HCT116 (cell line): Measurements from ENCODE around the gene KCTD1. TPM values are rescaled to one million over a fixed set of nuclear protein-coding genes. Genes with fewer than 3 reads are reported as not detected.

ENCODE experiments used
- ATAC-seq: fragments of 200-7000 bp; cut with Tn5 transposase; 2 replicates; pipeline ENCODE4 v1.9.1; 2020; ENCODE audit warnings: mild to moderate bottlenecking, moderate library complexity
- BruUV-seq: library from RNA; stranded (reverse); fragments of 400-500 nt; replicated peaks from 2 replicates; lab custom pipeline; 2021; lab: Mats Ljungman, UMichigan
- CTCF ChIA-PET: fragments of 300-600 bp; sonication (Branson Sonifier 250); formaldehyde crosslinking; loops from one replicate; lab custom pipeline; 2021; ENCODE audit warnings: antibody characterized with exemption; lab: Charles Lee
- POLR2A ChIA-PET: fragments of 300-600, 350-600 bp; sonication (Branson Sonifier 250); formaldehyde crosslinking; loops from one replicate; lab custom pipeline; 2021; ENCODE audit warnings: antibody characterized with exemption; lab: Charles Lee
- RAD21 ChIA-PET, 2 experiments: fragments of 300-600 bp; sonication (Branson Sonifier 250); formaldehyde crosslinking; loops; one replicate each; lab custom pipeline; 2023; ENCODE audit warnings: low total read pairs in 2 of 2; ENCODE audit not compliant: uncharacterized antibody in 2 of 2, unreplicated experiment in 2 of 2, low non-redundant PET in 1 of 2; lab: Charles Lee
- DNase-seq: peaks from one replicate; pipeline ENCODE4 v3.0.0-alpha.2; 2010; ENCODE audit warnings: low read depth, low spot score
- H2AFZ ChIP-seq: fragments of 200-600 bp; shearing (Covaris generic), sonication (generic); 2 replicates; pipeline ENCODE4 v1.6.1; 2017; ENCODE audit warnings: low read depth, mixed run types, mixed read lengths, antibody characterized with exemption, low read length; ENCODE audit not compliant: poor library complexity, severe bottlenecking
- H3K27ac ChIP-seq: 2 replicates; pipeline ENCODE4 v1.5.1; 2012; ENCODE audit warnings: low read depth, low read length
- H3K27me3 ChIP-seq: fragments of 200-600 bp; sonication (generic); 2 replicates; pipeline ENCODE4 v1.6.1; 2016; ENCODE audit warnings: mixed run types, low read length, mixed read lengths; ENCODE audit not compliant: insufficient read depth
- H3K36me3 ChIP-seq, 2 experiments: fragments of 200-500 bp in 1 of 2; fragments of 200-600 bp in 1 of 2; sonication (Bioruptor generic) in 1 of 2; sonication (generic) in 1 of 2; 2 replicates each; pipeline versions ENCODE4 v1.5.1 to v1.6.1; 2014 to 2016; ENCODE audit warnings: low read length in 2 of 2, inconsistent platforms in 1 of 2, mixed read lengths in 1 of 2, mixed run types in 1 of 2; ENCODE audit not compliant: insufficient read depth in 2 of 2, control insufficient read depth in 1 of 2
- H3K4me1 ChIP-seq, 2 experiments: fragments of 200-600 bp in 1 of 2; sonication (generic) in 1 of 2; 2 replicates each; pipeline versions ENCODE4 v1.5.1 to v1.6.1; 2012 to 2017; ENCODE audit warnings: low read length in 2 of 2, inconsistent platforms in 1 of 2, mild to moderate bottlenecking in 1 of 2, mixed read lengths in 1 of 2, mixed run types in 1 of 2, moderate library complexity in 1 of 2; ENCODE audit not compliant: insufficient read depth in 2 of 2, control insufficient read depth in 1 of 2
- H3K4me2 ChIP-seq: fragments of 200-600 bp; sonication (generic); 2 replicates; pipeline ENCODE4 v1.6.1; 2017; ENCODE audit warnings: mixed run types, low read length, mixed read lengths
- H3K4me3 ChIP-seq, 2 experiments: fragments of 200-600 bp in 1 of 2; sonication (generic) in 1 of 2; replicated peaks in 1 of 2; 2 replicates each; pipeline ENCODE4 v1.5.1; 2011 to 2016; ENCODE audit warnings: low read length in 2 of 2, control low read depth in 1 of 2, low read depth in 1 of 2, mild to moderate bottlenecking in 1 of 2, mixed read lengths in 1 of 2, mixed run types in 1 of 2
- H3K79me2 ChIP-seq: fragments of 200-600 bp; sonication (generic); 2 replicates; pipeline ENCODE4 v1.6.1; 2017; ENCODE audit warnings: mild to moderate bottlenecking, mixed run types, low read length, moderate library complexity, mixed read lengths; ENCODE audit not compliant: insufficient read depth
- H3K9ac ChIP-seq: fragments of 200-600 bp; sonication (generic); 2 replicates; pipeline ENCODE4 v1.6.1; 2016; ENCODE audit warnings: low read length, mixed read lengths
- H3K9me2 ChIP-seq: fragments of 200-600 bp; sonication (generic), shearing (Covaris generic); 2 replicates; pipeline ENCODE4 v1.6.1; 2017; ENCODE audit warnings: mixed run types, mild to moderate bottlenecking, moderate library complexity; ENCODE audit not compliant: insufficient read depth
- H3K9me3 ChIP-seq, 2 experiments: fragments of 200-500 bp in 1 of 2; fragments of 200-600 bp in 1 of 2; sonication (Bioruptor generic) in 1 of 2; sonication (generic) in 1 of 2; 2 replicates each; pipeline ENCODE4 v1.6.1; 2014 to 2017; ENCODE audit warnings: low read length in 2 of 2, mixed read lengths in 2 of 2, inconsistent platforms in 1 of 2, low read depth in 1 of 2, mild to moderate bottlenecking in 1 of 2, mixed run types in 1 of 2, moderate library complexity in 1 of 2; ENCODE audit not compliant: control insufficient read depth in 1 of 2, insufficient read depth in 1 of 2
- H4K20me1 ChIP-seq: fragments of 200-600 bp; sonication (generic), shearing (Covaris generic); 2 replicates; pipeline ENCODE4 v1.6.1; 2017; ENCODE audit warnings: mixed run types, mild to moderate bottlenecking, moderate library complexity; ENCODE audit not compliant: insufficient read depth
- CEBPB ChIP-seq: IDR thresholded peaks from 2 replicates; pipeline ENCODE4 v1.6.1; 2012; ENCODE audit warnings: low read depth
- RAD21 ChIP-seq: IDR thresholded peaks from 2 replicates; pipeline ENCODE4 v1.6.1; 2012; ENCODE audit warnings: low read depth, mild to moderate bottlenecking
- REST ChIP-seq: IDR thresholded peaks from 2 replicates; pipeline ENCODE4 v1.6.1; 2012; ENCODE audit warnings: low read depth
- SRF ChIP-seq: IDR thresholded peaks from 2 replicates; pipeline ENCODE4 v1.6.1; 2012; ENCODE audit warnings: low read depth
- TCF7L2 ChIP-seq: IDR thresholded peaks from 2 replicates; pipeline ENCODE4 v1.7.0; 2011; ENCODE audit warnings: borderline replicate concordance, inconsistent platforms; ENCODE audit not compliant: insufficient read depth, insufficient read length; ENCODE audit errors: extremely low read depth
- ZBTB33 ChIP-seq: IDR thresholded peaks from 2 replicates; pipeline ENCODE4 v1.6.1; 2011; ENCODE audit warnings: mild to moderate bottlenecking, low read length, moderate library complexity; ENCODE audit not compliant: insufficient replicate concordance; ENCODE audit errors: extremely low read depth
- ZNF274 ChIP-seq: fragments of 200-500 bp; sonication (Bioruptor generic); IDR thresholded peaks from 2 replicates; pipeline ENCODE4 v1.6.1; 2014; ENCODE audit warnings: mild to moderate bottlenecking, low read depth, low read length, inconsistent platforms
- intact Hi-C: fragments of 100-400 bp; cut with micrococcal nuclease; formaldehyde crosslinking; loops from 2 replicates; pipeline ENCODE4 v1.10.0; 2022
- total RNA-seq: library from RNA; stranded (reverse); gene quantifications from one replicate; pipeline ENCODE4 v1.2.1, GENCODE V29; 2021; ENCODE audit not compliant: unreplicated experiment

Gene KCTD1
- total RNA-seq, 1 experiment from 2014 or later: 16.8 TPM

GRCh38 chr18:26422472-26423162 lies 125.7 kb downstream of the KCTD1 start:
- no peak overlapping the region for H3K4me2 ChIP-seq
- ChIA-PET POLR2A (no interaction called here), RAD21 (no interaction called here), CTCF (no interaction called here)
- H3K79me2 ChIP-seq: no peaks in the 10 kb centered on the region
- no peak overlapping the region for H3K27ac ChIP-seq
- intact Hi-C loops: no loop called here
- H3K9me3 ChIP-seq: no peaks in the 10 kb centered on the region
- H3K9ac ChIP-seq: no peak overlapping the region
- no peak overlapping the region for H3K4me3 ChIP-seq
- H3K9me2 ChIP-seq: no peaks in the 10 kb centered on the region
- no peak for ATAC-seq
- BruUV-seq: no TSS peak
- no peak overlapping the region for H2AFZ ChIP-seq
- no peaks in the 10 kb centered on the region for H4K20me1 ChIP-seq
- no peaks in the 10 kb centered on the region; a peak in 1 of 4 replicates for H3K4me1 ChIP-seq
- no peaks in the 10 kb centered on the region for H3K36me3 ChIP-seq
- H3K27me3 ChIP-seq: no peaks in the 10 kb centered on the region
- no peak for TF ChIP-seq ZNF274
- no peak for TF ChIP-seq TCF7L2
- TF ChIP-seq ZBTB33: no peak
- TF ChIP-seq CEBPB: no peak
- no peak for TF ChIP-seq RAD21
- TF ChIP-seq SRF: no peak
- TF ChIP-seq REST: no peak
- TF ChIP-seq, all 23 proteins: peak for 0
- no peak for DNase-seq
